H1 (cell line): ENCODE data around the gene BDKRB1.

Source experiments
- CTCF ChIP-seq, 3 experiments: IDR thresholded peaks; 1 replicate in 2 of 3; 2 replicates in 1 of 3; pipeline versions ENCODE4 v1.5.1 to v1.6.1; 2011; ENCODE audit warnings: low read length in 3 of 3, mild to moderate bottlenecking in 3 of 3, inconsistent platforms in 2 of 3, low read depth in 1 of 3, moderate library complexity in 1 of 3; ENCODE audit not compliant: insufficient read depth in 1 of 3; ENCODE audit errors: control extremely low read depth in 1 of 3
- EP300 ChIP-seq, 2 experiments: IDR thresholded peaks; 1 replicate in 1 of 2; 2 replicates in 1 of 2; pipeline ENCODE4 v1.6.1; 2011 to 2012; ENCODE audit warnings: low read depth in 2 of 2, low read length in 2 of 2, mild to moderate bottlenecking in 2 of 2, borderline replicate concordance in 1 of 2, inconsistent platforms in 1 of 2, moderate library complexity in 1 of 2
- POLR2AphosphoS5 ChIP-seq: IDR thresholded peaks from 2 replicates; pipeline ENCODE4 v1.6.1; 2011; ENCODE audit warnings: low read depth, low read length
- RXRA ChIP-seq: IDR thresholded peaks from 2 replicates; pipeline ENCODE4 v1.6.1; 2011; ENCODE audit warnings: low read depth, mild to moderate bottlenecking, low read length, moderate library complexity; ENCODE audit not compliant: insufficient read depth

- TF ChIP-seq POLR2AphosphoS5 (no peak), CTCF (IDR thresholded peaks at IDR 0.05; ENCODE audit: control extremely low read depth in 1 of 3, insufficient read depth in 1 of 3, low read depth in 1 of 3, low read length in 3 of 3) (no peak), EP300 (IDR thresholded peaks at IDR 0.05; ENCODE audit: borderline replicate concordance in 1 of 2, low read depth in 2 of 2, low read length in 2 of 2) (no peak), RXRA (no peak)
Observed at GRCh38 chr14:96299441-96299840, 43.4 kb downstream of the BDKRB1 start.
